ENCODE measurements around the gene ARFGAP2. TPM values are rescaled to one million over a fixed set of nuclear protein-coding genes. Genes with fewer than 3 reads are reported as not detected.
A peak's percentile ranks its signal among the peaks of the same experiment; 100 is the strongest.

Gene ARFGAP2
- total and polyA plus RNA-seq, 2 of the 8 experiments (the other 6 are each of a cell fraction or from before 2014, with no cell fraction given): 50.2 to 64.0 TPM

DNA sequence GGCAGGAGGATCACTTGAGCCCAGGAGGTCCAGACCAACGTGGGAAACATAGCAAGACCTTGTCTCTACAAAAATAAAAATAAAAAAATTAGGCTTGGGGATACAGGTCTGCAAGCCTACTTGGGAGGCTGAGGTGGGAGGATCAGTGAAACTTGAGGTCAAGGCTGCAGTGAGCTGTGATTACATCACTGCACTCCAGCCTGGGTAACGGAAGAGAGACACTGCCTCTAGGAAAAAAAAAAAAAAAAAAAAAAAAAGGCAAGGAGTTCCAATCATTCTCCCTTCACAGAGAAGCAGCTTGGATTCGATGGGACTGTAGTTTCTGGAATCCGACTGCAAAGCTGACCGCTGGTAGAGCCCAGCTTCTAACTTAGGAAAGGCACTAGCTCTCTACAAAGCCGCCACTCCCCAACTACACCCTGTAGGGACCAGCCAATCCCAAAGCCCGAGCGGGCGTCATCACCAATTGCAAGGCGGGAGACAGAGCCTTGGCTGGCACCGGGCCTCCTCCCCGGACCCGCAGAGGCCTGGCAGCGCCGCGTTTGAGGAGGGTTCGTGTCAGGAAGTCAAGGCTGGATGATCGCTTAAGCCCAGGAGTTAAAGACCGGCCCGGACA, 37.4 kb upstream of the ARFGAP2 start:
- Histone ChIP-seq H3K4ac (replicated peaks; ENCODE audit: insufficient read length, low read depth, low read length) (no peak overlapping the region), H3K23ac (ENCODE audit: insufficient read length) (no peak overlapping the region), H4K20me1 (replicated peaks in 1 of 2; ENCODE audit: control insufficient read depth in 1 of 2, insufficient read depth in 2 of 2, low read length in 2 of 2) (peaks cover 0 to 3% of the 10 kb centered on the region in 2 experiments), H2BK12ac (ENCODE audit: low read depth, low read length) (0 out of 2 replicates have a peak overlapping the region, but pooled peaks have one; percentile 72), H3K14ac (ENCODE audit: insufficient read length) (no peak overlapping the region), H3K27me3 (replicated peaks in 1 of 4; ENCODE audit: control insufficient read depth in 3 of 4, extremely low read depth in 1 of 4, insufficient read depth in 3 of 4, low read length in 3 of 4) (no peaks in the 10 kb centered on the region), H3K23me2 (ENCODE audit: low read depth, low read length) (peaks cover 17% of the 10 kb centered on the region), H3K4me1 (replicated peaks in 1 of 4; ENCODE audit: control insufficient read depth in 3 of 4, insufficient read depth in 4 of 4, low read length in 3 of 4) (peaks cover 0 to 10% (median 8%) of the 10 kb centered on the region in 4 experiments; a peak in 6 of 7 replicates), H3K4me3 (ENCODE audit: extremely low read depth in 1 of 4, insufficient read depth in 2 of 4, low read depth in 3 of 4, low read length in 4 of 4) (peak overlapping the region; percentile 65 to 98 (median 75)), H3K56ac (replicated peaks; ENCODE audit: insufficient read length, low read depth, low read length) (peak overlapping the region; percentile 39), H4K5ac (ENCODE audit: insufficient read length, low read depth, low read length) (peak overlapping the region; percentile 55), H2AFZ (ENCODE audit: low read length) (no peak overlapping the region), H3K4me2 (ENCODE audit: insufficient read depth in 1 of 2, low read depth in 2 of 2, low read length in 2 of 2) (peak overlapping the region; percentile 73 to 100), H2BK15ac (ENCODE audit: low read length) (no peak overlapping the region), H2BK5ac (ENCODE audit: low read depth, low read length) (peak overlapping the region; percentile 60), H2BK120ac (replicated peaks; ENCODE audit: low read depth, low read length) (no peak overlapping the region), H3K36me3 (ENCODE audit: control insufficient read depth in 2 of 4, insufficient read depth in 4 of 4, low read length in 3 of 4) (peaks cover 0 to 6% (median 2%) of the 10 kb centered on the region in 4 experiments; a peak in 3 of 8 replicates), H4K8ac (ENCODE audit: extremely low read depth, insufficient read depth, low read length) (peak overlapping the region; percentile 84; the same call in 1 of the 2 replicates), H3K9ac (replicated peaks in 1 of 4; ENCODE audit: extremely low read depth in 1 of 4, low read depth in 3 of 4, low read length in 3 of 4) (peak overlapping the region in 3 of 4 experiments; percentile 66 to 74 (median 67); a peak in 6 of 7 replicates), H3K9me3 (ENCODE audit: insufficient read depth in 2 of 2, low read depth in 1 of 2, low read length in 1 of 2) (no peaks in the 10 kb centered on the region), H2BK20ac (ENCODE audit: low read length) (no peak overlapping the region), H3K27ac (ENCODE audit: low read depth, low read length) (peak overlapping the region; percentile 86), H4K91ac (replicated peaks; ENCODE audit: insufficient read length, low read length) (peak overlapping the region; percentile 30), H3K79me1 (ENCODE audit: low read depth, low read length) (no peaks in the 10 kb centered on the region), H3K79me2 (ENCODE audit: control insufficient read depth in 1 of 2, insufficient read depth in 2 of 2, low read length in 2 of 2) (peaks cover 6 to 28% of the 10 kb centered on the region in 2 experiments; a peak in 3 of 4 replicates), H2AK5ac (ENCODE audit: low read depth, low read length) (no peak overlapping the region), H3K18ac (ENCODE audit: extremely low read depth, low read length) (peak overlapping the region; percentile 71; the same call in 1 of the 2 replicates)
- ChIA-PET CTCF (ENCODE audit: partially characterized antibody) (interaction anchor here (0.7 to 21.5 kb wide), 10 partner anchors 17 to 389 kb away, joined by 3 to 247 read pairs (median 4); partner anchors contain the start of genes ARFGAP2 and PACSIN3), POLR2A (ENCODE audit: partially characterized antibody) (interaction anchor here (0.6 to 3.3 kb wide), 31 partner anchors 10 to 369 kb away, joined by 3 to 49 read pairs (median 7); partner anchors contain the start of genes ACP2, CKAP5, NR1H3 and PACSIN3)
- WGBS, 2 experiments (ENCODE audit: extremely low coverage in 1 of 2, insufficient coverage in 1 of 2, insufficient read length in 1 of 2, insufficient replicate concordance in 2 of 2, low coverage in 1 of 2, low lambda C conversion rate in 2 of 2, missing lambda C conversion rate in 1 of 2): 11% methylated on average over 20 of the region's 20 CpGs; no CpG with 5 or more reads in 1 of the 2 experiments
- FAIRE-seq (no peak), DNase-seq (ENCODE audit: low read depth in 1 of 2, low spot score in 2 of 2) (peak; percentile 69 to 88)
- no peak for TF ChIP-seq CBX8 (IDR thresholded peaks at IDR 0.05; ENCODE audit: borderline replicate concordance, low read depth, low read length)
- TF ChIP-seq NANOG (IDR thresholded peaks at IDR 0.05; ENCODE audit: insufficient read depth, low read depth, low read length, poor library complexity, severe bottlenecking): no peak
- TF ChIP-seq RXRA (IDR thresholded peaks at IDR 0.05; ENCODE audit: insufficient read depth, low read depth, low read length): no peak
- TF ChIP-seq, protein P1, sequence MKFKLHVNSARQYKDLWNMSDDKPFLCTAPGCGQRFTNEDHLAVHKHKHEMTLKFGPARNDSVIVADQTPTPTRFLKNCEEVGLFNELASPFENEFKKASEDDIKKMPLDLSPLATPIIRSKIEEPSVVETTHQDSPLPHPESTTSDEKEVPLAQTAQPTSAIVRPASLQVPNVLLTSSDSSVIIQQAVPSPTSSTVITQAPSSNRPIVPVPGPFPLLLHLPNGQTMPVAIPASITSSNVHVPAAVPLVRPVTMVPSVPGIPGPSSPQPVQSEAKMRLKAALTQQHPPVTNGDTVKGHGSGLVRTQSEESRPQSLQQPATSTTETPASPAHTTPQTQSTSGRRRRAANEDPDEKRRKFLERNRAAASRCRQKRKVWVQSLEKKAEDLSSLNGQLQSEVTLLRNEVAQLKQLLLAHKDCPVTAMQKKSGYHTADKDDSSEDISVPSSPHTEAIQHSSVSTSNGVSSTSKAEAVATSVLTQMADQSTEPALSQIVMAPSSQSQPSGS (IDR thresholded peaks at IDR 0.05; ENCODE audit: low read length): no peak
- TF ChIP-seq ZNF274 (IDR thresholded peaks at IDR 0.05; ENCODE audit: borderline replicate concordance, extremely low read depth, low read length): no peak
- TF ChIP-seq CHD2 (IDR thresholded peaks at IDR 0.05; ENCODE audit: low read length): no peak
- TF ChIP-seq BRCA1 (IDR thresholded peaks at IDR 0.05; ENCODE audit: low read depth, low read length): no peak
- TF ChIP-seq SIRT6 (IDR thresholded peaks at IDR 0.05; ENCODE audit: low read length): no peak
- no peak for TF ChIP-seq BCL11A (IDR thresholded peaks at IDR 0.05; ENCODE audit: low read depth in 2 of 2, low read length in 2 of 2)
- peak; percentile 75 for TF ChIP-seq POLR2A (IDR thresholded peaks at IDR 0.05; ENCODE audit: control extremely low read depth in 1 of 2, low read depth in 2 of 2, low read length in 2 of 2)
- TF ChIP-seq POLR2AphosphoS5 (IDR thresholded peaks at IDR 0.05; ENCODE audit: low read depth, low read length): peak; percentile 81
